Hepatocyte (in vitro differentiated cells): ENCODE data around the gene NSUN4.

ENCODE experiments used
- CTCF ChIP-seq: fragments of 200-600 bp; sonication (generic); IDR thresholded peaks from 2 replicates; pipeline ENCODE4 v1.5.1; 2016; ENCODE audit warnings: antibody characterized with exemption, mild to moderate bottlenecking; ENCODE audit not compliant: poor library complexity
- EZH2 ChIP-seq: fragments of 200-600 bp; sonication (generic); IDR thresholded peaks from 2 replicates; pipeline ENCODE4 v1.6.1; 2016; ENCODE audit warnings: antibody characterized with exemption, mild to moderate bottlenecking, borderline replicate concordance
- EZH2phosphoT487 ChIP-seq: fragments of 200-600 bp; sonication (generic); IDR thresholded peaks from one replicate; pipeline ENCODE4 v1.6.1; 2018; ENCODE audit warnings: antibody characterized with exemption, mild to moderate bottlenecking, low read depth, moderate library complexity; ENCODE audit not compliant: unreplicated experiment, severe bottlenecking

- TF ChIP-seq CTCF (no peak), EZH2 (no peak), EZH2phosphoT487 (no peak)
Measured at GRCh38 chr1:46399307-46399706, 58.7 kb downstream of the NSUN4 start.
